ENCODE measurements around the gene ARHGAP40. TPM values are rescaled to one million over a fixed set of nuclear protein-coding genes. Genes with fewer than 3 reads are reported as not detected.

ARHGAP40 gene
- total RNA-seq, 1 donor from 2014 or later, result not detected

DNA sequence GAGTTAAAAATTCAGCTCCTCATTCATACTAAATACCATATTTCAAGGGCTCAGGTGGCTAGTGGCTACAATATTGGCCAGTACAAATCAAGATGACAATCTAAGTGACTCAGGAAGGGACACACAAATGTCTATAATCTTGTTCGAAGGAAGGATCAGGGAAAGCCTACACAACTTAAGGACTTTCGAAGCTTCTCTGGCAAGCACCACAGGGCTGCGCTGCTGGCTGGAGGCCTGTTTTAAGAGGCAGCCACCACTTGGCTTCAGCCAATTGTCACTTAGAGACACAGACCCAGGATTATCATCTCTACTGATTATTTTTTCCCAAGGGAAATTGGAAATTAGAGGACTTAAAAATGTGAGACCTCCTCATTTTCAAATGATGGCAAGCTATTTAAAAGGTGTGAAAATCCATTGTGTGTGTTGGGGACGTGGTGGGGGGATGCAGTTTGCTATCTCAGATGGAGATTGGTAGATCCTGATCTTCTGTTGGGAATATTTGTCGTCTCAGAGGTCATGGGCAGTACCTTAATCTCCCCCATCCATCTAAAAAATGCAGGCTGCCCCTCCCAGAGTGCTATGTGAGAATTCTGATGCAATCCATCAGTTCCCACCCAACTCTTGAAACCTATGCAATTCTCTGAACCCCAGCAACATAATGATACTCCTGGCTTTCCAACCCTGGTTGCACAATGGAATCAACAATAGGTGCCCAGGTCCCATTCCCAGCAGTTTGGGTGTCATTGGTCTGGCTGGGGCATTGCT lies 11.3 kb downstream of the ARHGAP40 start:
- intact Hi-C loops (cut with DNase I), result no loop called here
- ATAC-seq, result no peak
- DNase-seq (ENCODE audit: low spot score), result no peak

DNA sequence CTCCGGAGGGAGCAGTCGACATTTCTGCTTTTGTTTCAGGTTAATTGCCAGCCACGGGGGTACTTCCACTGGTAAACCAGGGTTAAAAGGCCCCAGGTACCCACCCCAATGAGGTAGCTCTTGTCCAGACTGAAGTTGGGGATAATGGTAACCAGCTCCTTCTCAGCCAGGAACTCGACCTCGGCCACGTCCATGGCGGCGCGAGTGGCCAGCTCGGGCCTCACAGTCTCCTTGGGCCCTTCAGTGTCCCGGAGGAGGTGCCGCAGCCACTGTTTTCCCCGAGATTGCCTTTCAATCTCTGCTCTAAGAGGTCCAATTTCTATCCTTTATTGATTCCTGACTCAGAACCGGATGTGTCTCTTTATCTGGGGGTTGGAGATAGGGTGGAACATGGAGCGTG lies 13.7 kb downstream of the ARHGAP40 start:
- intact Hi-C loops (cut with DNase I), result no loop called here
- ATAC-seq (no peak), DNase-seq (ENCODE audit: low spot score) (no peak)

DNA sequence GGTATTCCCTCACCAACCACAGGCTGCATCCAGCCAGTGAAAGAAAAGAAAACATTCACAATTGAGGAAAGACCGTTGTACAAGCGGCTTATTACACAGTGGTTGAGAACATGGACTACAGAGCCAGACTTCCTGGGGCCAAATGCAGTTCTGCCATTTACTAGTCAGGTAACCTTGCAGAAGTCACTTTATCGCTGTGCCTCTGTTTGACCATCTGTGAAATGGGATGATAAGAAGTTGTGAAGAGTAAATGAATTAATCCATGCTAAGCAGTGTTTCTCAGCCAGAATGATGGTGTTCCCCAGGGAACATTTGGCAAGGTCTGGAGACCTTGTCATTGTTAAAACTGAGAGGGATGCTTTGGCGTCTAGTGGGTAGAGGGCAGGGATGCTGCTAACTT lies 14.8 kb downstream of the ARHGAP40 start:
- intact Hi-C loops (cut with DNase I), result no loop called here
- ATAC-seq (no peak), DNase-seq (ENCODE audit: low spot score) (no peak)

DNA sequence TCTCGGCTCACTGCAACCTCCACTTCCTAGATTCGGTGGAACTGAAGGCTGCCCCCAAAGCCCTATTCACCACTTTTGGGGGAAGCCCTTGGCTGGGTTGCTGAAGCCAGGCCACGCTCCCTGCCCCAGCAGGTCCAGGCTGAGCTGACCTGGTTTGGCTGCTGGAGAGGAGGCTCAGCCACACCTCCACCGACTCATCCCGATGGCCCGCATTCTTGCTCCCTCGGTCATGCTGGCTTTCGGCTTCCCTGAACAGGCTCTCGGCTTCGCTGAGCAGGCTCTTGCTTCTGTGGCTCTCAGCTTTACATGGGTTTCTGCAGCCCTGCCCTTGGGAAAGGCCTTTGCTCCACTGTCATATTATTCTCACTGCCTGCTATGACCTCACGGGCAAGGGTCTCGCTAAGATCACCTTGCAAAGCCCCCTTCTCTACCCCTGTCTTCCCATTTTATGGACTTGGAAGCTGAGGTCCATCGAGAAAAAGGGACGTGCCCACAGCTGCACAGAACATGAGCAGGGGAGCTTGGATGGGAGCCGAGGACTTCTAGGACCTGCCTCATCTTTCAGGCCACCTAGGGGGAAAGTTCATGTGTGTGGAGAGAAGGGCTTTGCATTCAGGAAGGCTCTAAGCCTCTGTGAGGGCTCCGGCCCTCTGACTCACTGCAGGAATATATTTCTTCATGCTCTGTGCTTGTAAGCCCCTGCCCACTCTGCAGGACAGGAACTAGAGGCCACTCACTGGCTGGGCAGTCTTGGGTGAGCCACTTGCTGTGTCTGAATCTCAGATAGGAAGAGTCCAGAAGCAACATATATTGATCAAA lies 15.6 kb downstream of the ARHGAP40 start:
- intact Hi-C loops (cut with DNase I), result no loop called here
- no peak for ATAC-seq
- no peak for DNase-seq (ENCODE audit: low spot score)

DNA sequence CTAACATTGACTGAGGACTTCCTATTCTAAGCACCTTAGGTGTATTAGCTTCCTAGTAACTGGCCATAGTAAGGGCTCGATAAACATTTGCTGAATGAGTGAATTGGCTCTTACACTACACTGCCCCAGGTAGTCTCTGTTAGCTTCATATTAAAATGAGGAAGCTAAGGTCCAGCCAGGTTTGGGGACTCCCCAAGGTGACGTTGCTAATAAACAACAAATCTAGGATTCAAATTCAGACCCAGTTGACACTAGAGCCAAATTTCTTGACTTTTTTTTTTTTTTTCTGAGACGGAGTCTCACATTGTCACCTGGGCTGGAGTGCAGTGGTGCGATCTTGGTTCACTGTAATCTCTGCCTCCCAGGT lies 16.2 kb downstream of the ARHGAP40 start:
- ATAC-seq, result no peak
- intact Hi-C loops (cut with DNase I), result no loop called here
- DNase-seq (ENCODE audit: low spot score), result no peak

DNA sequence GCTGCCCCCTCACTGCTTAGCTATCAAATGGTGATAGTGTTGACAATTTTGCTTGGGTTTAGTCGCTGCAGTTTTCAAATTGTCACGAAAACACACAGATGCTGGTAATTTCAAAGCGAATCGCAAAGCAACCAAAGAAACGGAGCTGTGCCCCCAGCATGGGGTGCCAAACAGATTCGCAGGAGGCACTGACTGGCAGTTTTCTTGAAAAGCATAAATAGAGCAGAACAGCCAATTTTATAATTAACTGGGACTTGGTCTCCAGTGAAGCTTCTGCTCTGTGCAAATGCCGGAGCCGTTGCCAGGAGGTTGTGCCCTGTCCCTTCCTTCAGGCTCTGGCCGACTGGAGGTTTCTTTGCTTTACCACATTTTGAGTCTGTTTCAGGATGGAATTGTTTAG lies 18.8 kb downstream of the ARHGAP40 start:
- no peak for DNase-seq (ENCODE audit: low spot score)
- no peak for ATAC-seq
- intact Hi-C loops (cut with DNase I), result no loop called here

DNA sequence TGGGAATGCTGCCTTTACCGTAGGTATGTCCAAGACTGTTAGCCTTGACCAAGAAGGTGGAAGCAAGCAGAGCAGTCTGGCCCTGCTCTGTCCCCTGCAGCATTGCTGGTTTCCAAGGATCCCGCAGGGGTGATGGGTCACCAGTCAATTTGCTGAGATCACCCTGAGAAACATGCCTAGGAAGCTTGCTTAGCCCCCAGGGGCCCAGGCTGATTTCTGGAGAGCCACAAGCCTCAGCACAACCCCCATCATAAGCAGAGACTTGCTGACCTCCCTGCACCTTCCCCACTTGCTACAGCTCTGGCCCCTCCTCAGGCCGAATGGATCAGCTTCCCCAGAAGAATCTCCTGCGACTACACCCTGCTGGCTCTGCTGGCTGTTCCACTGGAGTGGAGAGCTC lies 21.5 kb downstream of the ARHGAP40 start:
- ATAC-seq, result no peak
- intact Hi-C loops (cut with DNase I), result no loop called here

DNA sequence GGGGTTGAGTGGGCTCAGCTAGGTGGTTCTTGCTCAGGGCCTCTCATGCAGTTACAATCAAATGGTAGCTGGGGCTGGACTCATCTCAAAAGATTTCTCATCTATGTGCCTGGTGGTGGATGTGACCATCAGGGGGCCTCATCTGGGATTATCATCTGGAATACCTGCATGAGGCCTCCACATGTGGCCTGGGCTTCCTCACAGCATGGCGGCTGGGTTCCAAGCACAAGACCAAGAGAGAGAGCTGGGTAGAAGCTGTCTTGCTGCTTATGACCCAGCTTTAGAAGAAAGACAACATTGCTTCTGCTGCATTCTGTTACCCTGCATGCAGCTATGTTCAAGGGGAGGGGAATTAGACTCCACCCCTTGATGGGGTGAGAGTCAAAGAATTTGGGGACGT lies 22.5 kb downstream of the ARHGAP40 start:
- intact Hi-C loops (cut with DNase I), result no loop called here
- ATAC-seq (no peak), DNase-seq (ENCODE audit: low spot score) (no peak)

More for the DNA sequence above, 21.5 kb downstream of the ARHGAP40 start:
- DNase-seq (ENCODE audit: low spot score), result no peak

DNA sequence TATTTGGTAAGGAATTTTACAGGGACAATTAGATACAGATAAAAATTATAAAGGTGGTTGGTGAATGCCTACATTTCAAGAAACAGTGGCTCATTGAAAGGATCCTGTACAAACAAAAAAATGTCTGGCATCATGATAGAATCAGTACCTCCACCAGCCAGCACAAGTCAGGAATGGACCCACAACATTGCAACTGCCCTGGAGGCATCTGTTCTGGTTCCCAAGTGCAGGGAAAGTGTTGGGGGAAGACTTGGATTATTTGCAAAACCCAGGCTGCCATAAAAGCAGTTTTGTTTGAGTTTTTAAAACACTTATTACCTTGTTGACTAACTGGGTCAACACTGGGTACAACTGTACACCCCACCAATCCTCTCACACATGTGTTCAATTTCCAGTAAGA lies 24.3 kb downstream of the ARHGAP40 start:
- intact Hi-C loops (cut with DNase I), result no loop called here
- ATAC-seq (no peak), DNase-seq (ENCODE audit: low spot score) (no peak)

DNA sequence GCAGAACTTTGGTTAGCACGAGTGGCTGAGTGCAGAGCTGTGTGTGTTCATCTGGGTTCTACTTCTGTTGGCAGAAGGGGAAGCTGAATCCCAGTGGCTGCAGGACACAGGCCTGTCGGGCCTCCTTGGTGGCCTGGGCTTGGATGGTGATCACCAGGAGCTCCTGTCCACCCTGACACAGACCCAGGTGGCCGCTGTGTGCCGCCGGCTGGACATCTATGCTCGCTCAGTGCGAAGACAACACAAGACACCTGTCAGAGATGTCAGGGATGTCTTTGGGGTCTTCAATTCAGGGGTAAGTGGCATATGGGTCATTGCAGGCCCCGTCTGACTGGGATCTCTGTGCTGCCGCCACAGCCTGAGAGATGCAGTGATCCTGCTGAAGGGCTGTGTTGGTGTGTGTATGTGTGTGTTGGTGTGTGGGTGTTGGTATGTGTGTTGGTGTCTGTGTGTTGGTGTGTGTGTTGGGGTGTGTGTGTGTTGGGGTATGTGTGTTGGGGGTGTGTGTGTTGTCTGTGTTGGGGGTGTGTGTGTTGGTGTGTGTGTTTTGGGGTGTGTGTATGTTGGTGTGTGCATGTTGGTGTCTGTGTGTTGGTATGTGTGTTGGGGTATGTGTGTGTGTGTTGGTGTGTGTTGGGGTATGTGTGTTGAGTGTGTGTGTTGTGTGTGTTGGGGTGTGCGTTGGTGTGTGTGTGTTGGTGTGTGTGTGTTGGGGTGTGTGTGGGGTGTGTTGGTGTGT lies 25.5 kb downstream of the ARHGAP40 start:
- DNase-seq (ENCODE audit: low spot score), result no peak
- intact Hi-C loops (cut with DNase I), result no loop called here
- no peak for ATAC-seq

DNA sequence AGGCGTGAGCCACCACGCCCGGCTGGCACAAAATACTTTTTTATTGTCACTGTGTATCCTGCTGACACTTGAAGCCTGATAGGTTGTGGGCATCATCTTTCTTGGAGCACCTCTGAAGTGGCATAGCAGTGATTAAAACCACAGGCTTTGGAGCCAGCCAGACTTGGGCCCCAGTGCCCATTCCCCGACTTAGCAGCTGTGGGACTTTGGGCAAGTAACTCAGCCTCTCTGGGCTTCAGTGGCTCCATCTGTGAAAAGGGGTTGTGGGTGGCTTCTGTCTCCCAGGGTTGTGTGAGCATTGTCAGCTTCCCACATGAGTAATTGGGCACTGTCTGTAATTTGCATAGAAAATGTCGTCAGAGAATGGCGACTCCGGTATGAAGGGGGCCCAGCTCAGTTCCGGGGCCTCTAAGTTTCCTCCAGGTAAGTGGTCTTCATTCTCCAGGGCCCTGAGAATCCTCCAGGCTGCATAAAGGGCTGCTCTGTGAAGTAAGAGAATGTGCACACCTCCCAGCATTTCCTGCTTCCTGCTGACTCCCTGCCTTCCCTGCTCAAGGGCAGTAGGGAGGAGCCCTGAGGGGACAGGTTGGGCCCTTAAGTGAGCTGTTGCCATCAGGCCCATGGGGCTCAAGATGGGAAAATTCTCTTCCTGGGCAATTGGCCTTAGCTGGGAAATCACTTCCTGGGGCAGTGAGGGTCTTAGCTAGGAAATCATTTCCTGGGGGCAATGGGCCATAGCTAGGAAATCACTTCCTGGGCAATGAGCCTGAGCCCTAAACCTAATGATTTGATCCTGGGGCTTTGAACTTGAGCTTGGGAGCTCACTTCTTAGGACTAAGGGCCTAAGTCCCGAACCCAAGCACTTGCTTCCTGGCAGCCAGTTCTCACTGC lies 27.2 kb downstream of the ARHGAP40 start:
- no peak for DNase-seq (ENCODE audit: low spot score)
- ATAC-seq, result no peak
- intact Hi-C loops (cut with DNase I), result no loop called here

DNA sequence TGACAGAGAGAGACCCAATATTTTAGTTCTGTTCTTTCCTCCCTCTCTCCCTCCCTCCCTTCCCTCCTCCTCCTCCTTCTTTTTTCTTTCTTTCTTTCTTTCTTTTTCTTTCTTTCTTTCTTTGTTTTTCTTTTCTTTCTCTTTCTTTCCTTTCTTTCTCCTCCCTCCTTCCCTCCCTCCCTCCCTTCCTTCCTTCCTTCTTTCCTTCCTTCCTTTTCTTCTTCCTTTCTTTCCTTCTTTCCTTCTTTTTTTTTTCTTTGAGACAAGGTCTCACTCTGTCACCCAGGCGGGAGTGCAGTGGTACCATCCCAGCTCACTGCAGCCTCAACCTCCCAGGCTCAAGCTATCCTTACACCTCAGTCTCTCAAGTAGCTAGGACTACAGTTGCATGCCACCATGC lies 28.4 kb downstream of the ARHGAP40 start:
- ATAC-seq, result no peak
- no peak for DNase-seq (ENCODE audit: low spot score)
- intact Hi-C loops (cut with DNase I), result no loop called here

DNA sequence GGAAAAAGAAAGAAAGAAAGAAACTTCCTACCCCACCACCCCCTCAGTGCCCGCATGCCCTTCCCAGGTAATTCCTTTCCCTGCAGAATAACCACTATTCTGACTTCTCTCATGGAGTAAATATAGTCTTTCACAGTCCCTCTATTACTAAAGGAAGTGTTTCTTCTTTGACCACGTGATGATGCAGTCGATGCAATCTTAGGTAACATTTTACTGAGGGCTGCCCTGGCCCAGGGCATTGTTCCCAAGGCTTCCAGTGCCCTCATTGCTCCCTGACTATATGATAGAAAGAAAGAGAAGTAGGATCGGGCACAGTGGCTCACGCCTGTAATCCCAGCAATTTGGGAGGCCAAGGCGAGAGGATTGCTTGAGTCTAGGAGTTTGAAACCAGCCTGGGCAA lies 29.1 kb downstream of the ARHGAP40 start:
- DNase-seq (ENCODE audit: low spot score) (no peak), ATAC-seq (no peak)
- intact Hi-C loops (cut with DNase I), result no loop called here

DNA sequence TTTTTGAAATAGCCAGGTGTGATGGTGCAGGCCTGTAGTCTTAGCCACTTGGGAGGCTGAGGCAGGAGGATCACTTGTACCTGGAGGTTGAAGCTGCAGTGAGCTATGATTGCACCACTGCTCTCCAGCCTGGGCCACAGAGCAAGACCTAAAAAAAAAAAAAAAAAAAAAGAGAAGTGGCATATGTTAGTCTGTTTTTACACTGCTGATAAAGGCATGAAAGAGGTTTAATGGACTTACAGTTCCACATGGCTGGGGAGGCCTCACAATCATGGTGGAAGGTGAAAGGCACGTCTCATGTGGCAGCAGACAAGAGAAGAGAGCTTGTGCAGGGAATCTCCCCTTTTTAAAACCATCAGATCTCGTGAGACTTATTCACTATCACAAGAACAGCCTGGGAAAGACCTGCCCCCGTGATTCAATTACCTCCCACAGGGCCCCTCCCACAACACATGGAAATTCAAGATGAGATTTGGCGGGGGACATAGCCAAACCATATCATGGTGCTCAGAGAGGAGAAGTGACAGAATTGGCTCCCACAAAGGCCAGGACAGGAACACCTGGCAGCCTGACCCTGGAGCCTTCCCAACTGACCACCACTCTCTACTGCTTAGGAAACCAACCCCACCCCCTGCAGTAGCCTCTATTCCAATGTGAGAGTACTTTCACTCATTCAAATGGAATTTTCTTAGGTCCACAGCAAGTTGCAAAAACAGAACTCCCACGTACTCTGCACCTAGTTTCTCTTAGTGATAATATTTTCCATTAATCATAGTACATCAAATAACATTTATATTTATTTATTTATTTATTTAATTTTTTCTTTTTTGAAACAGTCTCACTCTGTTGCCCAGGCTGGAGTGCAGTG lies 29.8 kb downstream of the ARHGAP40 start:
- ATAC-seq (no peak), DNase-seq (ENCODE audit: low spot score) (no peak)
- intact Hi-C loops (cut with DNase I), result no loop called here

DNA sequence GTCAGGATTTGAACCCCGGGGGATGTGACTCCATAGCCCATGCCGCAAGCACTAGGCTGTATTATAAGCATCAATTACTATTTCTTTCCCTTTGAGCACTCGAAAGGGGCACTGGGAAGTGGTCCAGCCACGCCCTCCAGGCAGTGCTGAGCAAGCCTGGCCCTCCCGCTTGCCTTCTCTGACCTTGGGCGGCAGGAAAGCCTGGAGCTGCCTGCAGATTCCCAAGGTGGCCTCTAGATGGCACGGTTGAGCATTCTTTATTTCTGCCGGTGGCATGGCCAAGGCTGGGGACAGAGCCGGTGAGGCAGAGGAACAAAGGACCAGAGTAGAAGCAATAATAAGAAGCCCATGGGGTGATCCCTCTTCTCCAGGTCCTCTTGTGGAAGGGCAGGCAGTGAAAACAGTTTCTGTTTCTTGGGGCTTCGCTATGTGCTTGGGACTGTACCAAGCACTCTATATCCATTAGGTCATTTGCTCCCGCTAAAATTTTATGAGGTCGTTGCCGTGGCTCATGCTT lies 32.0 kb downstream of the ARHGAP40 start:
- intact Hi-C loops (cut with DNase I), result no loop called here
- DNase-seq (ENCODE audit: low spot score) (no peak), ATAC-seq (peak; percentile 13)

DNA sequence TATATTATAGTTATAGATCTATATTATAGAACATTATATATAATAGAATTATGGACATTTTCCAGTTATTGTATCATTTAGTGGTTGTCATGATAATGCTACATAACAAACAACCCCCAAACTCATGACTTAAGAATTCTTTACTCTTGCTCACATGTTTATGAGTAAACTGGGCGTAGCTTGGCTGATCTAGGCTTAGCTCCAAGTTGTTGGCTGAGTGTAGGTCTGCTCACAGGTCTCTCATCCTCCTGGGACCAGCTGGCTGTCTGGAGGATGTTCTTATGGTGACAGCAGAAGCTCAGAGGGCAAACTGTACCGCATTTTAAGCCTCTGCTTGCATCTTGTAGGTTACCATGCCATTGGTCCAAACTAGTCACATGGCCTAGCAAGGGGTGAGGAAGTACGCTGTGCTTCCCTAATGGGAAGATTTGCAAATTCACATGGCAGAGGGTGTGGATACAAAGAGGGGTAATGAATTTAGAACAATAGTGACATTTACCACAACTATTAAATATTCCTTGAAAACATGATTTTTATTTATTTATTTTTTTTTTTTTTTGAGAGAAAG lies 34.2 kb downstream of the ARHGAP40 start:
- ATAC-seq (no peak), DNase-seq (ENCODE audit: low spot score) (no peak)
- intact Hi-C loops (cut with DNase I), result no loop called here

DNA sequence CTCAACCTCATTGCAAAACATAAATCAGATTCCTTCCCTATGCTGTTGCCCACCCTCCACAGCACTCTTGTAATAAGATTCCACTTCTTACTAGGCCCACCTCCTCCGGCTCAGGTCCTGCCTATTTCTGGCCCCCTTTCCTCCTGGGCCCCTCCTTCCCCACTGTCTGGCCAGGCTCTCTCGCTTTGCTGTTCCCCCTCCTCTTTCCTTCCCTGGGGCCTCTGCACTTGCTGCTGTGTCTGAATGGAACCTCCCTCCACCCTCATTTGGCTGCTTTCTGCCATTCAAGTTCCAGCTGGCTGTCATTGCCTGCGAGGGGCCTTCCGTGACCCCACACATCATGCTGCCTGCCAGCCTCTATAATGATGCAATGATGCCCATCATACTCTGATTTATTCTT lies 38.9 kb downstream of the ARHGAP40 start:
- intact Hi-C loops (cut with DNase I), result loop anchor here (10.0 kb wide), 1 partner anchor 104 kb away; the partner anchor contains the start of gene ACTR5
- DNase-seq (ENCODE audit: low spot score), result no peak
- ATAC-seq, result no peak

Data from sciatic nerve (tissue), 2 donors.